ENCODE data around the gene ERFE.

- no peak for TF ChIP-seq POLR2AphosphoS5 (IDR thresholded peaks at IDR 0.05; ENCODE audit: low read depth, low read length)
- TF ChIP-seq MAX (IDR thresholded peaks at IDR 0.05; ENCODE audit: low read depth) = no peak
- TF ChIP-seq CTCF (IDR thresholded peaks at IDR 0.05) = no peak
- TF ChIP-seq TAF1 (IDR thresholded peaks at IDR 0.05; ENCODE audit: borderline replicate concordance, low read depth, low read length) = no peak
- TF ChIP-seq REST (IDR thresholded peaks at IDR 0.05; ENCODE audit: low read depth, low read length) = no peak
- TF ChIP-seq FOSL2 (IDR thresholded peaks at IDR 0.05; ENCODE audit: borderline replicate concordance, low read depth) = no peak
These were observed 2.7 kb downstream of the ERFE start for GRCh38 chr2:238161291-238162051.
